NT2/D1 (cell line): Measurements from ENCODE around the gene KRIT1.
"Not testable (repeated sequence)": the region's sequence is repeated elsewhere in the genome, so short reads cannot be mapped to it uniquely, and the experiment has no call there.

Experiments used
- YY1 ChIP-seq: IDR thresholded peaks from 2 replicates; pipeline ENCODE4 v1.6.1; 2011; ENCODE audit not compliant: insufficient read length, insufficient read depth
- ZNF274 ChIP-seq: IDR thresholded peaks from 2 replicates; pipeline ENCODE4 v1.6.1; 2011; ENCODE audit warnings: mild to moderate bottlenecking, low read depth, low read length

- TF ChIP-seq YY1, ZNF274: not testable (repeated sequence)
These were observed 76.2 kb downstream of the KRIT1 start for GRCh38 chr7:92169529-92169928.
